ENCODE data around the gene GCM1.

DNA sequence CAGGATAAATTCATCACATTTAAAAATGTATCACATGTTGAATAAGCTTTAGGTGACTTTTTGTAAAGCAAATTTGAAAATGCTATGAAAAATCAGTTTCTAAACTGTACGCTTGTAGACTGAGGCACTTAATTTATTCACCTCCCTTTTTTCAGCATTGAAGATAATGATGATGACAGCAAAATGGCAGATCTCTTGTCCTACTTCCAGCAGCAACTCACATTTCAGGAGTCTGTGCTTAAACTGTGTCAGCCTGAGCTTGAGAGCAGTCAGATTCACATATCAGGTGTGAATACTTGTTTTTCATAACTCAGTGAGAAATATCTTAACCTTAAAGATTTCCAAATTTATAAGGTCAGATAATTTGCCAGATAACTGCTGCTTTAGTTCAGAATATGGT is 67.8 kb downstream of the GCM1 start:
- TF ChIP-seq, protein P1, sequence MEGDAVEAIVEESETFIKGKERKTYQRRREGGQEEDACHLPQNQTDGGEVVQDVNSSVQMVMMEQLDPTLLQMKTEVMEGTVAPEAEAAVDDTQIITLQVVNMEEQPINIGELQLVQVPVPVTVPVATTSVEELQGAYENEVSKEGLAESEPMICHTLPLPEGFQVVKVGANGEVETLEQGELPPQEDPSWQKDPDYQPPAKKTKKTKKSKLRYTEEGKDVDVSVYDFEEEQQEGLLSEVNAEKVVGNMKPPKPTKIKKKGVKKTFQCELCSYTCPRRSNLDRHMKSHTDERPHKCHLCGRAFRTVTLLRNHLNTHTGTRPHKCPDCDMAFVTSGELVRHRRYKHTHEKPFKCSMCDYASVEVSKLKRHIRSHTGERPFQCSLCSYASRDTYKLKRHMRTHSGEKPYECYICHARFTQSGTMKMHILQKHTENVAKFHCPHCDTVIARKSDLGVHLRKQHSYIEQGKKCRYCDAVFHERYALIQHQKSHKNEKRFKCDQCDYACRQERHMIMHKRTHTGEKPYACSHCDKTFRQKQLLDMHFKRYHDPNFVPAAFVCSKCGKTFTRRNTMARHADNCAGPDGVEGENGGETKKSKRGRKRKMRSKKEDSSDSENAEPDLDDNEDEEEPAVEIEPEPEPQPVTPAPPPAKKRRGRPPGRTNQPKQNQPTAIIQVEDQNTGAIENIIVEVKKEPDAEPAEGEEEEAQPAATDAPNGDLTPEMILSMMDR (IDR thresholded peaks at IDR 0.05): no peak
- no peak for TF ChIP-seq POLR2A (IDR thresholded peaks at IDR 0.05; ENCODE audit: low read depth)

Data from esophagus muscularis mucosa (tissue), 3 donors.